GM12873 (cell line): ENCODE data around the gene CBLIF.

ENCODE experiments used
- TF ChIP-seq, protein P1 (sequence below): IDR thresholded peaks from 2 replicates; pipeline ENCODE4 v1.5.1; 2012; ENCODE audit warnings: low read depth, mild to moderate bottlenecking, moderate library complexity, low read length, control low read depth; ENCODE audit not compliant: insufficient read depth; ENCODE audit errors: missing control alignments

Gene CBLIF

DNA sequence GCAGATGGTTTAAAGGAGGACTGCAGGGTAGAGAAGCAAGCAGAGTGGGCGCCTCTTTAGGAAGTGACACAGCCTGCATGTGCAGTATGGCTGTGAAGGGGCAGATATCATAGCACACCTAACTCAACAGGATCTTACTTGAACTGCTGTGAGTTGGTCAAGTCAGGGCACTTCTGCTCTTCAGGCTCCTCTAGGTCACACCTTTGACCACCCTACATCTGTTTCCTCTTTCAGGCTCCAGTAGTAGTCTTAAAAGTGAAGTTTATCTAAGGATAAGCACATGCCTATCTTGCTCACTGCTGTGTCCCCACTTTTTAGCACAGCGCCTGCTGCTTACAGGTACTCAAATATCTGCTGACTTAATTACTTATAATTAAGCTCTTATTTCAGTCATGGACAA is 41.2 kb downstream of the CBLIF start:
- TF ChIP-seq, protein P1, sequence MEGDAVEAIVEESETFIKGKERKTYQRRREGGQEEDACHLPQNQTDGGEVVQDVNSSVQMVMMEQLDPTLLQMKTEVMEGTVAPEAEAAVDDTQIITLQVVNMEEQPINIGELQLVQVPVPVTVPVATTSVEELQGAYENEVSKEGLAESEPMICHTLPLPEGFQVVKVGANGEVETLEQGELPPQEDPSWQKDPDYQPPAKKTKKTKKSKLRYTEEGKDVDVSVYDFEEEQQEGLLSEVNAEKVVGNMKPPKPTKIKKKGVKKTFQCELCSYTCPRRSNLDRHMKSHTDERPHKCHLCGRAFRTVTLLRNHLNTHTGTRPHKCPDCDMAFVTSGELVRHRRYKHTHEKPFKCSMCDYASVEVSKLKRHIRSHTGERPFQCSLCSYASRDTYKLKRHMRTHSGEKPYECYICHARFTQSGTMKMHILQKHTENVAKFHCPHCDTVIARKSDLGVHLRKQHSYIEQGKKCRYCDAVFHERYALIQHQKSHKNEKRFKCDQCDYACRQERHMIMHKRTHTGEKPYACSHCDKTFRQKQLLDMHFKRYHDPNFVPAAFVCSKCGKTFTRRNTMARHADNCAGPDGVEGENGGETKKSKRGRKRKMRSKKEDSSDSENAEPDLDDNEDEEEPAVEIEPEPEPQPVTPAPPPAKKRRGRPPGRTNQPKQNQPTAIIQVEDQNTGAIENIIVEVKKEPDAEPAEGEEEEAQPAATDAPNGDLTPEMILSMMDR, result no peak

DNA sequence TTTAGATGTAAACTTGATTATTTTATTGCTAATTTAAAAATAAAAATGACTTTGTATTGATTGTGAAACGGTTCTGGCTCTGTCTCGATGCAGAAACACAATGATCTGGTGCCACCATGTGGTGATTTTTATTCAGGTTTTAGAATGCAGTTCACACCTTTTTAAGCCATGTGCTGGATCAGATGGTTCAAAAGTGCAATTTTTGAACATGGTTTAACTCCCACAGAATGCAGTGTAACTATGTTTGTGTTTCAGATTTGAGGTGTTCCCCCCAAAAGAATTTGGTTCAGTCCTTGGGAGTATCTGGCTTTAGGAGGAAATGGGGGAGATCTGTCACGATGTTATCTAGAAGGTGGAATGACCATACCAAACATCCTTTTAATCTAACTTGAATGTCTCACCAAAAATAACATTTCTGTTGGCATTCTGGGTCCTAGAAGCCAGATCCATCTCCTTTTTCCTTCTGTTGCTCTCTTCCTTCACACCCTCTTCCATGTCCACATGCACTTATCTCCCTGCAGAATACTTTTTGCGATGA is 42.6 kb downstream of the CBLIF start:
- TF ChIP-seq, protein P1, result peak; percentile 45

DNA sequence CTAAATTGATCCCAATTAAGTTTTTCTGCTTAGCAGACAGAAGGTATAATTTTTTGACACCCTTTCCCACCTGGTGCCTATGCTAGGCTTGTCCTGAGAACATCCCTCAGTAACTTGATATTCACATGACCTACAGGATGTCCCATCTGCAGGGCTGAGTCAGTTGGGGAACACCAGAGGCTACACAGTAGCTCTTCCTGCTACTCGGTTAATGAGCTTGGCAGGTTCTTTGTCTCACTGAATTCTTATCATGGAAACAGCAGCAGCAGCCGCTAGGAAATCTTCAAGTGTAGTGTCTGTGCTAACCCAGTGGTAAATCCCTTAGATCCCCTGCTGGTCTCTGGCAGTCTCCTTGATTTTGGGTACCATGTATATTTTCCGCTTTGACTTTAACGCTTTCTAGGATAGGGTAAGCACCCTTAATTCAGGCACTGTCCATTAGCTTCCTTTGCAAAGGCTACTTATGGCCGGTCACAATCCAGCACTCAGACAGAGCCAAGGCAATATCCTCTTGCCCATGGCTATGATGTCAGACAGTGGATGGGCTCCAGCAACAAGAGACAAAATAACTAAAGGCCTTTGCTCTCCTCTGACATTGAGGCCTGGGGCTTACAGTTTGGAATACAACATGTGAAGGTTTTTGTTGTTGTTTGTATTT is 43.2 kb downstream of the CBLIF start:
- TF ChIP-seq, protein P1, result no peak

DNA sequence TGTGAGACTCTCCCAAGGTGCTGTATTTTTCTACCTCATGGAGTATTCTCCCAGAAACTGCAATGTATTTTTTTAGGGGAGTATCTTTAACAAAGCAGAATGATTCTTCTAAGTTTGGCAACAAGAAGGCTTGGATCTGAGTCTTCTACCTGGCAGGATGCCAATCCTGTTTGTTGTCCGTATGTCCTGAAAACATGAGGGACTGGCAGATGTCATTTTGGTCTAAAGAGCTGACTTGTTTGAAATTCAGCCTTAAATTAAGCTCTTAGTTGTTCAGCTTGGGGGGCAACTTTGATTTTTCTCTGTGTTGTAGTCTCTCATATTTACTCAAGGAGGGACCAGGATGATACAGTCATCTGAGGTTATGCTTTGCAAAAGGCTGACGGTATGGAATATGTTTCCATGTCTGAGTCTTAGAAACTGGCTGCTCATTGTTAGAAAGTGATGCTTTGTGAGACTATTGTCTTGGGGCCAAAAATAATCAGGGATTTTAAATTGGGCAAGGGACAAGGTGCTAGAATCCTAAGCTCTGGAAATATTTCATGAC is 44.1 kb downstream of the CBLIF start:
- TF ChIP-seq, protein P1, result no peak

DNA sequence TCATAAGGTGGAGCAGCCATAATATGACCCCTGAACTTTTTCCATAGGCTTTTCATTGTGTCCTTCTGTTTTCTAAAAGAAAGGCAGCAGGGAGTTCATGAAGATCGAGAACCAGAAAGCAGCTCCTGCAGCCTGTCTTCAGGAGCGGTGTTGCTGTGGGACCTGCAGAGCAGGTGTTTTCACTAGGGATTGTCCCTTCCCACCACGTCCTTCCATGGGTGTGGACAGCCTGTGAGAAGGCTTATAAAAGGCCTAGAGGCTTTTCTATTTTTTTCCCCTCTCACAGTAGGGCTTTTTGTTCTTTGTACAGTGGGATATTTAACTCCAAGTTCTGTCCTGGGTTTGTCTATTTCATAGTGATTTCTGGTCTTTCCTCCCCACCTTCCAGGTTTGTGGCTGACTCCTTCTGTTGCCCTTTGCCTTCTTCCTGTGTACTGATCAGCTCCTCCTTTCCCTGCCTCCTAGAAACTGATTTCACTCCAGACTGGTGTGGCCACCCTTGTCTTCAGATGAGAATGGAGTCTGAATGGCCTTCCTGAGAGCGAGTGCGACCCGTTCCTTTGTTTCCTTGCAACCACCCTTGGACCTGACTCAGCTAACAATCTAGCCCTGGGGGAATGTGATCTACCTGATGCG is 44.8 kb downstream of the CBLIF start:
- TF ChIP-seq, protein P1, result no peak

DNA sequence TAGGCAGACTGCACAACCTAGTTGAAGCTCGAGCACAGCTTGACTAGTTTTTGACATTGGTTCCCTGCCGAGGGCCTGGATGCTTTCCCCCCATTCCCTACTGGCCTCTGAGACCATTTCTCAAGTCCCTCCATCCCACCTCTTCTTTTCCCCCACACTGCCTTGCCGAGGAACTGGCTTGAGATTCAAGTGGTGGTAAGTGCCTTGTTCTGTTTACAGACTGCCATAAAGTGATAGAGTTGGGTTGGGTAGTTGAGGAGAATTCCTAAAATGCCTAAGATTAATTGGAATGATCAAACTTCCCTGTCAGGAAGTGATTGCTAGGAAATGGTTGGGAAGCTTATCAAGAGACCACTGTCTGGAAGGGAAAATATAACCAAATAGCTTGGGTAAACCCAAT is 50.9 kb downstream of the CBLIF start:
- TF ChIP-seq, protein P1, result no peak

DNA sequence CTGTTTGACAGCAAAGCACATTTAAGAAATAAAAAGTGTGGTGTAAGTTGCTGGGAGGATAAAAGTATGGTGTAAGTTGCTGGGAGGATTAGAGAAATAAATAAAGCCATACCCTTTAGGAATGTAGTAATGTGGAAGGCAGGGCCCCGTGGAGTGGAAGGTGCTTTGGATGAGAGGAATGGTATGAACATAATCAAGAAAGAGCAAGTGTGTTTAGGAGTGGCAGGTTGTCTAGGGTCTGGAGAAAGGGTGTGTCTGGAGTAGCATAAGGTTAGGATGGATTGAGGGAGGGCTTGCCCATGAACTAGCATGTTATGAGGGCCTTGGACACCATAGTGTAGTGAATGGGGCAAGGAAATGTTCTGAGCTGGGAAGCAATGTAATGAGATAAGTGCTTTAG is 52.8 kb downstream of the CBLIF start:
- TF ChIP-seq, protein P1, result no peak
